NCI-H2196 treated with DMSO at 0.1 percent for 48 hours (cell line): Measurements from ENCODE around the gene CAPN15.
"Not testable (repeated sequence)": the region's sequence is repeated elsewhere in the genome, so short reads cannot be mapped to it uniquely, and the experiment has no call there.

ENCODE experiments used
- DNase-seq: peaks from one replicate; lab custom pipeline; 2025; ENCODE audit not compliant: unreplicated experiment; lab: John Stamatoyannopoulos, UW

CAPN15 gene

DNA sequence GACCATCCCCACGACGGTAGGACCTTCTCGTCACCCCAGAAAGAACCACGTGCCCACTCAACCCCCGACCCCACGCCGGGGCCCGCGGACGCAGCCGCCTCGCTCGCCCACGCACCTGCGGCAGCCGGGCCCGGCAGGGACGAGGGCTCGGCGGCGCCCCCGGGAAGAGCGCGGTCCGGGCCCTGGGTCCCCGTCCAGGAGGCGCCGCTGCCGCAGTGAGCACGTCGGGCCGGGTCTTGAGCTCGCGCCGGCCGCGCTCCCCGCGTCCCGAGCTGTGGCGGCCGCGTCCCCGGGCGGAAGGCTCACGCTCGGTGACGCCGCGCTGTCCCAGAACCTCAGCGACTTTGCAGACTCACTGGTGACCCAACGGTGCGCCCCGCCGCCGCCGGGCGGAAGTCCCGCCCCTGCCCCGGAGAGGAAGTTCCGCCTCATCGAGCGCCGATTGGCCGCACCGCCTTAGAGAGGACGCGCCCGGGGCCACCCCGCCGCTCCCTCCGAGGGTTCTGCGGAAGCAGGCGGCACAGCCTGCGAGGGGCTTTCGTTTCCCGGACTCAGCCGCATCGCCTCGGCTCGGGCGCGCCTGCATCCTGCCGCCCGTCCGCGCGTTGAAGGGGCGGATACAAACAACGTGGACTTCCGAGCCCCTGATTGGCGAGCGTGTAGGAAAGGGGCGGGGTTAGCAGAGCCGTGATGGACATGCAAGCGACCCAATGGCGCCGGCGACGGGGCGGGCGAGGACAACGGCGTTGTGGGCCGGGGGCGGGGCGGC lies 61.6 kb downstream of the CAPN15 start:
- DNase-seq: peak; percentile 85

DNA sequence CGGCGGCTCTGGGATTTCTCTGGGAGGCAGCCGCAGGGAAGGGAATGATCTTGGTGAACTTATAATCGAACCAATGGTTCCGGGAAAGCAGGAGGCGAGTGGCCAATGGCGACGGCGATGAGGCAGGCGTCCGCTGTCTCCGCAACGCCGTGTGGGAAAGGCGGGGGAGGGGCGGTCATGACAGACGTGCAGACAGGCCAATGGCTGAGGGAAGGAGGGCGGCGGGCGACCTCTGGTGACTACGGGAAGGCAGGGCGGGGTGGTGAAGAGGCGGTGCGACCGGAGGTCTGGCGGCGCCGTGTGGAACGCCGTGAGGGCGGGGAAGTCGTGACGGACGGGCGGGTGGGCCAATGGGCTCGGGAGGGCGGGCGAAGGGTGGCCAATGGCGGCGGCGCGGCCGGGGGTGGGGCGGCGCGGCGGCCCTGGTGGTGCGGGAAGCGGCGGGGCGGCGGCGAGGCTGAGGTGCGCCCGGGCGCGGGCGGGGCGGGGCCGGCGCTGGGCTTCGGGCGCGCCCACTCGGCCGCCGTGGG lies 62.2 kb downstream of the CAPN15 start, which contains the start of gene RAB40C:
Gene RAB40C, plus strand, starts transcription at position 409 of the 530 bp plus-strand sequence. CDS start 226 bp downstream, outside the sequence.
- DNase-seq: peak; percentile 93

DNA sequence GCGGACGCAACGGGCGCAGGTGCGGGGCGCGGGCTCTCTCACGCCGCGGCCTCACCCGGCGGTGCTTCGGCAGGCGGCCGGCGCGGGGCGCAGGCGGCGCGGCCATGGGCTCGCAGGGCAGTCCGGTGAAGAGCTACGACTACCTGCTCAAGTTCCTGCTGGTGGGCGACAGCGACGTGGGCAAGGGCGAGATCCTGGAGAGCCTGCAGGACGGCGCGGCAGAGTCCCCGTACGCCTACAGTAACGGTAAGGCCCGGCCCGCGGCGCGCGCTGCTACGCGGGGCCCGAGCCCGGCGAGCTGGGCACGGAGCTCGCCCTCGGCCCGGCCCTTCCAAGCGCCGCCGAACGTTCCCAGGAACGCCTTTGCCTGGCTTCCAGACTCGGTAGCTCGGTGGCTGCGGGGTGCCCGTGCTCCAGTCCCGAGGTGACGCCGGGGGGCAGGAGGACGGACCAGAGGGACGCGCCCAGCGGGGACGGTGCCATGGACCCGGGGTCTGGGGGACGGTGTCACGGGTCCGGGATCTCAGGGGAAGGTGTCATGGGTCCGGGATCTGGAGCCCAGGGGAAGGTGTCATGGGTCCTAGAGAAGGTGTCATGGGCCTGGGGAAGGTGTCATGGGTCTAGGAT lies 62.8 kb downstream of the CAPN15 start:
- DNase-seq: no peak

- DNase-seq: no peak
These were observed 63.3 kb downstream of the CAPN15 start for GRCh38 chr16:590815-591200.

GRCh38 chr16:591231-591630 lies 63.7 kb downstream of the CAPN15 start:
- DNase-seq: no peak

- no peak for DNase-seq
These were observed 64.5 kb downstream of the CAPN15 start for GRCh38 chr16:591892-592517.

- DNase-seq: peak; percentile 88
These were observed 65.2 kb downstream of the CAPN15 start for GRCh38 chr16:592518-593306.

GRCh38 chr16:593406-593805 lies 65.9 kb downstream of the CAPN15 start:
- peak; percentile 75 for DNase-seq

DNA sequence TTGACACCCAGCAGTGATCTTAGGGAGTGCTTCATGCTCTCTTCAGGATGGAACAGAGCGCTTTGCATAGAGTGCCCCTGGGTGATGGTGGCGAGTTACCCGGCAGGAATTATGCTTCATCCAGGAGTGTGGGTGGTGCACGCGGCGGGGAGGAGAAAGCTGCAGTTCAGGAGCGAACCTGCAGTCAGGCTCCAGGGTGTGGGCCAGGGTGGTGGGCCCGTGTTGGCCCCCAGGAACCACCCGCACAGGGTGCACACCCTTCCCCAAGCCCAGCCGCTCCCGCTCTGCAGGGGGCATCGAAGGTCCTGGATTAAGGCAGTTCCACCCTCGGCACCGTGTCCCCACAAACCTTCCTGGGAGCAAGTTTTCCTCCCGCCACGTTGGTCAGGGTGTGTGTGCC lies 66.3 kb downstream of the CAPN15 start:
- no peak for DNase-seq

- DNase-seq: no peak
These were observed 67.6 kb downstream of the CAPN15 start for GRCh38 chr16:595094-595528.

GRCh38 chr16:595942-596735 lies 68.6 kb downstream of the CAPN15 start:
- DNase-seq: peak; percentile 45

- no peak for DNase-seq
These were observed 69.2 kb downstream of the CAPN15 start for GRCh38 chr16:596736-597060.

- DNase-seq: not testable (repeated sequence)
These were observed 70.1 kb downstream of the CAPN15 start for GRCh38 chr16:597655-598054.

DNA sequence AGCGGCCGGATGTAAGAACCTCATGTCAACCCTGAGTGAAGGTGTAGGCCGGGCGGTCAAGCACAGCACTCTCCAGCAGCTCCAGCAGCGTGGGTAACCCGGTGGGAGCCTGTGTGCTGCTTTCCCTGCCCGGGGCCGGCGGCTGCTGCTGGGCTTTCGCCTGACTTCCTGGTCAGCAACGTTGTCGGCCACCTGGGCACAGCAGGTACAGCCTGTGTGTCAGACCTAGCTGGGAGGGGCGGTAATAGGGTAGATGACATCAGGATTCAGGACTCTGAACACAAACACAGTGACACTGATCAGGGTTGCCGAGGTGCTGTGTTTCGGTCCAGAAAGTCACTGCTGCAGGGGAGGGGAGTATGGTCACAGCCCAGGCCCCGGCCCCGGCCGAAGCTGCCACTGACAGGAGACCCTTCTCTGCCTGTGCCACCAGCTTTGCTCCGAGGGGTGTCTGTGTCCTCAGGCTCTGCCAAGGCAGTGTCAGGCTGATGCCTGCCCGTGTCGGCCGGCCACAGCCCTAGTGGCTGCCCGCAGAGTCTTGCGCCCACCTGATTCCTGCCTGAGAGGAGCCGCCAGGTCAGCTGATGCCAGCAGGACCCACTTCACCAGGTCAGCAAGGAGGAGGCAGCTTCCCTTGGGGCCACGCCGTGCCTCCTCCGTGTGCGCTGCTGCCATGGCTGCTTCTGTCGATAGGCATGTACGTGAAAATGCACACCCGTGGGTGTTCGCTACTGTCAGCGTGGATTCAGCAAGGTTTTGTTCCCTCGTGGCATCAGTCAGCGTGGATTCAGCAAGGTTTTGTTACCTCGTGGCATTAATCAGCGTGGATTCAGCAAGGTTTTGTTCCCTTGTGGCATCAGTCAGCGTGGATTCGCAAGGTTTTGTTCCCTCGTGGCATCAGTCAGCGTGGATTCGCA lies 71.6 kb downstream of the CAPN15 start:
- DNase-seq: no peak

GRCh38 chr16:600781-601180 lies 73.3 kb downstream of the CAPN15 start:
- DNase-seq: no peak

DNA sequence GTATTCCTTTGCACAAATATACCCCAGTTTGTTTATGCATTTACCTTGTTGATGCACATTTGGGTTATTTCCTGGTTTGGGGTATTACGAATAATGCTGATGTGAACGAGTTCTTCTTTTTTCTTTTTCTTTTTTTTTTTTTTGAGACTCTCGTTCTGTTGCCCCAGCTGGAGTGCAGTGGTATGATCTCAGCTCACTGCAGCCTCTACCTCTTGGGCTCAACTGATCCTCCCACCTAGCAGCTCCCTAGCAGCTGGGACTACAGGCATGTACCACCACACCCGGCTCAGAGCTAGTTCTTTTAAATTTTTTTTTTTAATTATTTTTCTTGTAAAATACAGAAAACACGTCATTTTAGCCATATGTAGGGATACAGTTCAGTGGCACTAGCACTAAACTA lies 76.4 kb downstream of the CAPN15 start:
- no peak for DNase-seq
